Cardiac muscle cell (in vitro differentiated cells and primary cell): ENCODE data around the gene LENEP. TPM values are rescaled to one million over a fixed set of nuclear protein-coding genes. Genes with fewer than 3 reads are reported as not detected.

Experiments
- DNase-seq, 2 donors: peaks; one replicate each; pipeline versions ENCODE4 v3.0.0 to v3.0.0-alpha.2; 2010 to 2017; ENCODE audit warnings: low read depth in 1 of 2, low spot score in 1 of 2
- H3K27ac ChIP-seq: fragments of 200-600 bp; sonication (generic); 2 replicates; pipeline ENCODE4 v1.5.1; 2016
- H3K27me3 ChIP-seq: fragments of 200-600 bp; sonication (generic); 2 replicates; pipeline ENCODE4 v1.6.0; 2016; ENCODE audit warnings: control low read depth
- H3K36me3 ChIP-seq: fragments of 200-600 bp; sonication (generic); 2 replicates; pipeline ENCODE4 v1.5.1; 2016; ENCODE audit warnings: control low read depth
- H3K4me1 ChIP-seq: fragments of 200-600 bp; sonication (generic); 2 replicates; pipeline ENCODE4 v1.8.1; 2017; ENCODE audit warnings: low read depth, mild to moderate bottlenecking, mixed run types
- H3K4me3 ChIP-seq: fragments of 200-600 bp; sonication (generic); 2 replicates; pipeline ENCODE4 v1.5.1; 2016; ENCODE audit warnings: mild to moderate bottlenecking
- H3K9me3 ChIP-seq: fragments of 200-600 bp; sonication (generic); 2 replicates; pipeline ENCODE4 v1.5.1; 2017; ENCODE audit warnings: low read depth, mild to moderate bottlenecking, control low read depth
- polyA plus RNA-seq: library from polyadenylated mRNA; unstranded; fragments of >200 nt; fragmentation: Nextera tagmentation; extraction: Ambion mirVana; gene quantifications from 2 replicates; pipeline ENCODE4 v1.2.1, GENCODE V29; 2016
- total RNA-seq: library from RNA; depleted of rRNA; stranded (reverse); fragments of >200 nt; gene quantifications from 2 replicates; pipeline ENCODE4 v1.2.3, GENCODE V29; 2016
- TF ChIP-seq, protein P1 (sequence below): IDR thresholded peaks from 2 replicates; pipeline ENCODE4 v1.5.1; 2012; ENCODE audit warnings: low read depth, mild to moderate bottlenecking, low read length

Gene LENEP
- total and polyA plus RNA-seq, 2 experiments from 2014 or later, result 0.72 TPM; not detected in 1

GRCh38 chr1:155043793-155044192, 50.4 kb downstream of the LENEP start:
- Histone ChIP-seq H3K4me1 (no peaks in the 10 kb centered on the region), H3K27ac (no peak overlapping the region), H3K27me3 (no peaks in the 10 kb centered on the region), H3K9me3 (no peaks in the 10 kb centered on the region), H3K36me3 (no peaks in the 10 kb centered on the region), H3K4me3 (no peak overlapping the region)
- TF ChIP-seq, protein P1, sequence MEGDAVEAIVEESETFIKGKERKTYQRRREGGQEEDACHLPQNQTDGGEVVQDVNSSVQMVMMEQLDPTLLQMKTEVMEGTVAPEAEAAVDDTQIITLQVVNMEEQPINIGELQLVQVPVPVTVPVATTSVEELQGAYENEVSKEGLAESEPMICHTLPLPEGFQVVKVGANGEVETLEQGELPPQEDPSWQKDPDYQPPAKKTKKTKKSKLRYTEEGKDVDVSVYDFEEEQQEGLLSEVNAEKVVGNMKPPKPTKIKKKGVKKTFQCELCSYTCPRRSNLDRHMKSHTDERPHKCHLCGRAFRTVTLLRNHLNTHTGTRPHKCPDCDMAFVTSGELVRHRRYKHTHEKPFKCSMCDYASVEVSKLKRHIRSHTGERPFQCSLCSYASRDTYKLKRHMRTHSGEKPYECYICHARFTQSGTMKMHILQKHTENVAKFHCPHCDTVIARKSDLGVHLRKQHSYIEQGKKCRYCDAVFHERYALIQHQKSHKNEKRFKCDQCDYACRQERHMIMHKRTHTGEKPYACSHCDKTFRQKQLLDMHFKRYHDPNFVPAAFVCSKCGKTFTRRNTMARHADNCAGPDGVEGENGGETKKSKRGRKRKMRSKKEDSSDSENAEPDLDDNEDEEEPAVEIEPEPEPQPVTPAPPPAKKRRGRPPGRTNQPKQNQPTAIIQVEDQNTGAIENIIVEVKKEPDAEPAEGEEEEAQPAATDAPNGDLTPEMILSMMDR, result no peak
- DNase-seq, result no peak

Other genes with a start within 250 kb of the LENEP start
- gene KCNN3, start 123.3 kb upstream of the LENEP start, total RNA-seq, result 0.81 and 1.5 TPM in 2 replicates
- gene KCNN3, start 123.3 kb upstream of the LENEP start, polyA plus RNA-seq, result 1.1 and 2.9 TPM in 2 replicates
- 20.1 and 23.8 TPM in 2 replicates for gene PMVK, start 56.9 kb upstream of the LENEP start, total RNA-seq
- gene PMVK, start 56.9 kb upstream of the LENEP start, polyA plus RNA-seq, result 94.4 and 95.4 TPM in 2 replicates
- gene PBXIP1, start 37.5 kb upstream of the LENEP start, total RNA-seq, result 155 and 161 TPM in 2 replicates
- gene PBXIP1, start 37.5 kb upstream of the LENEP start, polyA plus RNA-seq, result 93.7 and 108 TPM in 2 replicates
- gene PYGO2, start 31.8 kb upstream of the LENEP start, total RNA-seq, result 45.6 and 48.0 TPM in 2 replicates
- 45.3 and 49.2 TPM in 2 replicates for gene PYGO2, start 31.8 kb upstream of the LENEP start, polyA plus RNA-seq
- gene SHC1, start 22.8 kb upstream of the LENEP start, total RNA-seq, result 80.0 and 80.3 TPM in 2 replicates
- 66.8 and 70.7 TPM in 2 replicates for gene SHC1, start 22.8 kb upstream of the LENEP start, polyA plus RNA-seq
- gene CKS1B, start 18.9 kb upstream of the LENEP start, total RNA-seq, result 52.9 and 96.5 TPM in 2 replicates
- gene CKS1B, start 18.9 kb upstream of the LENEP start, polyA plus RNA-seq, result 157 and 337 TPM in 2 replicates
- gene FLAD1, start 10.2 kb upstream of the LENEP start, total RNA-seq, result 34.3 and 39.7 TPM in 2 replicates
- gene FLAD1, start 10.2 kb upstream of the LENEP start, polyA plus RNA-seq, result 59.2 and 60.8 TPM in 2 replicates
- 25.5 and 25.6 TPM in 2 replicates for gene ZBTB7B, start 9.2 kb downstream of the LENEP start, total RNA-seq
- 4.6 and 4.7 TPM in 2 replicates for gene ZBTB7B, start 9.2 kb downstream of the LENEP start, polyA plus RNA-seq
- gene DCST2, start 40.2 kb downstream of the LENEP start, total RNA-seq, result 4.3 and 5.4 TPM in 2 replicates
- gene DCST2, start 40.2 kb downstream of the LENEP start, polyA plus RNA-seq, result 1.1 and 3.8 TPM in 2 replicates
- gene DCST1, start 40.2 kb downstream of the LENEP start, total RNA-seq, result not detected in 2 replicates
- 0.27 and 0.57 TPM in 2 replicates for gene DCST1, start 40.2 kb downstream of the LENEP start, polyA plus RNA-seq
- 19.5 and 23.0 TPM in 2 replicates for gene ADAM15, start 57.7 kb downstream of the LENEP start, total RNA-seq
- gene ADAM15, start 57.7 kb downstream of the LENEP start, polyA plus RNA-seq, result 23.0 and 25.2 TPM in 2 replicates
- 29.2 and 36.0 TPM in 2 replicates for gene EFNA4, start 70.2 kb downstream of the LENEP start, total RNA-seq
- gene EFNA4, start 70.2 kb downstream of the LENEP start, polyA plus RNA-seq, result 18.3 and 29.6 TPM in 2 replicates
- gene EFNA3, start 85.3 kb downstream of the LENEP start, total RNA-seq, result 26.3 and 31.9 TPM in 2 replicates
- 34.2 and 43.0 TPM in 2 replicates for gene EFNA3, start 85.3 kb downstream of the LENEP start, polyA plus RNA-seq
- gene EFNA1, start 134.3 kb downstream of the LENEP start, total RNA-seq, result 39.1 and 43.1 TPM in 2 replicates
- 83.5 and 104 TPM in 2 replicates for gene EFNA1, start 134.3 kb downstream of the LENEP start, polyA plus RNA-seq
- gene SLC50A1, start 142.3 kb downstream of the LENEP start, total RNA-seq, result 18.4 and 20.9 TPM in 2 replicates
- gene SLC50A1, start 142.3 kb downstream of the LENEP start, polyA plus RNA-seq, result 45.1 and 50.7 TPM in 2 replicates
- gene DPM3, start 146.9 kb downstream of the LENEP start, total RNA-seq, result 102 and 114 TPM in 2 replicates
- gene DPM3, start 146.9 kb downstream of the LENEP start, polyA plus RNA-seq, result 105 and 110 TPM in 2 replicates
- 122 and 124 TPM in 2 replicates for gene KRTCAP2, start 179.7 kb downstream of the LENEP start, total RNA-seq
- 357 and 428 TPM in 2 replicates for gene KRTCAP2, start 179.7 kb downstream of the LENEP start, polyA plus RNA-seq
- gene TRIM46, start 180.3 kb downstream of the LENEP start, total RNA-seq, result 3.6 and 5.4 TPM in 2 replicates
- gene TRIM46, start 180.3 kb downstream of the LENEP start, polyA plus RNA-seq, result 2.9 and 3.2 TPM in 2 replicates
- 10.8 and 14.2 TPM in 2 replicates for gene THBS3, start 214.3 kb downstream of the LENEP start, total RNA-seq
- 9.4 and 15.1 TPM in 2 replicates for gene THBS3, start 214.3 kb downstream of the LENEP start, polyA plus RNA-seq
- 24.7 and 45.0 TPM in 2 replicates for gene MTX1, start 215.1 kb downstream of the LENEP start, total RNA-seq
- 31.9 and 50.2 TPM in 2 replicates for gene MTX1, start 215.1 kb downstream of the LENEP start, polyA plus RNA-seq